ENCODE results near the gene PRLH. TPM values are rescaled to one million over a fixed set of nuclear protein-coding genes. Genes with fewer than 3 reads are reported as not detected.

PRLH gene
- total and polyA plus RNA-seq, 2 of the 13 experiments (the other 11 are each of a cell fraction or from before 2014, with no cell fraction given): not detected

GRCh38 chr2:237590272-237591140 lies 24.1 kb downstream of the PRLH start, which contains the start of gene RAB17 (continued):
- peak; percentile 84 for TF ChIP-seq THAP11 (CRISPR knock-in tag; IDR thresholded peaks at IDR 0.05)
- 0 out of 2 replicates have a peak, but pooled peaks have one; percentile 61 for TF ChIP-seq ZNF33B (CRISPR knock-in tag; IDR thresholded peaks at IDR 0.05)
- TF ChIP-seq, protein P1, sequence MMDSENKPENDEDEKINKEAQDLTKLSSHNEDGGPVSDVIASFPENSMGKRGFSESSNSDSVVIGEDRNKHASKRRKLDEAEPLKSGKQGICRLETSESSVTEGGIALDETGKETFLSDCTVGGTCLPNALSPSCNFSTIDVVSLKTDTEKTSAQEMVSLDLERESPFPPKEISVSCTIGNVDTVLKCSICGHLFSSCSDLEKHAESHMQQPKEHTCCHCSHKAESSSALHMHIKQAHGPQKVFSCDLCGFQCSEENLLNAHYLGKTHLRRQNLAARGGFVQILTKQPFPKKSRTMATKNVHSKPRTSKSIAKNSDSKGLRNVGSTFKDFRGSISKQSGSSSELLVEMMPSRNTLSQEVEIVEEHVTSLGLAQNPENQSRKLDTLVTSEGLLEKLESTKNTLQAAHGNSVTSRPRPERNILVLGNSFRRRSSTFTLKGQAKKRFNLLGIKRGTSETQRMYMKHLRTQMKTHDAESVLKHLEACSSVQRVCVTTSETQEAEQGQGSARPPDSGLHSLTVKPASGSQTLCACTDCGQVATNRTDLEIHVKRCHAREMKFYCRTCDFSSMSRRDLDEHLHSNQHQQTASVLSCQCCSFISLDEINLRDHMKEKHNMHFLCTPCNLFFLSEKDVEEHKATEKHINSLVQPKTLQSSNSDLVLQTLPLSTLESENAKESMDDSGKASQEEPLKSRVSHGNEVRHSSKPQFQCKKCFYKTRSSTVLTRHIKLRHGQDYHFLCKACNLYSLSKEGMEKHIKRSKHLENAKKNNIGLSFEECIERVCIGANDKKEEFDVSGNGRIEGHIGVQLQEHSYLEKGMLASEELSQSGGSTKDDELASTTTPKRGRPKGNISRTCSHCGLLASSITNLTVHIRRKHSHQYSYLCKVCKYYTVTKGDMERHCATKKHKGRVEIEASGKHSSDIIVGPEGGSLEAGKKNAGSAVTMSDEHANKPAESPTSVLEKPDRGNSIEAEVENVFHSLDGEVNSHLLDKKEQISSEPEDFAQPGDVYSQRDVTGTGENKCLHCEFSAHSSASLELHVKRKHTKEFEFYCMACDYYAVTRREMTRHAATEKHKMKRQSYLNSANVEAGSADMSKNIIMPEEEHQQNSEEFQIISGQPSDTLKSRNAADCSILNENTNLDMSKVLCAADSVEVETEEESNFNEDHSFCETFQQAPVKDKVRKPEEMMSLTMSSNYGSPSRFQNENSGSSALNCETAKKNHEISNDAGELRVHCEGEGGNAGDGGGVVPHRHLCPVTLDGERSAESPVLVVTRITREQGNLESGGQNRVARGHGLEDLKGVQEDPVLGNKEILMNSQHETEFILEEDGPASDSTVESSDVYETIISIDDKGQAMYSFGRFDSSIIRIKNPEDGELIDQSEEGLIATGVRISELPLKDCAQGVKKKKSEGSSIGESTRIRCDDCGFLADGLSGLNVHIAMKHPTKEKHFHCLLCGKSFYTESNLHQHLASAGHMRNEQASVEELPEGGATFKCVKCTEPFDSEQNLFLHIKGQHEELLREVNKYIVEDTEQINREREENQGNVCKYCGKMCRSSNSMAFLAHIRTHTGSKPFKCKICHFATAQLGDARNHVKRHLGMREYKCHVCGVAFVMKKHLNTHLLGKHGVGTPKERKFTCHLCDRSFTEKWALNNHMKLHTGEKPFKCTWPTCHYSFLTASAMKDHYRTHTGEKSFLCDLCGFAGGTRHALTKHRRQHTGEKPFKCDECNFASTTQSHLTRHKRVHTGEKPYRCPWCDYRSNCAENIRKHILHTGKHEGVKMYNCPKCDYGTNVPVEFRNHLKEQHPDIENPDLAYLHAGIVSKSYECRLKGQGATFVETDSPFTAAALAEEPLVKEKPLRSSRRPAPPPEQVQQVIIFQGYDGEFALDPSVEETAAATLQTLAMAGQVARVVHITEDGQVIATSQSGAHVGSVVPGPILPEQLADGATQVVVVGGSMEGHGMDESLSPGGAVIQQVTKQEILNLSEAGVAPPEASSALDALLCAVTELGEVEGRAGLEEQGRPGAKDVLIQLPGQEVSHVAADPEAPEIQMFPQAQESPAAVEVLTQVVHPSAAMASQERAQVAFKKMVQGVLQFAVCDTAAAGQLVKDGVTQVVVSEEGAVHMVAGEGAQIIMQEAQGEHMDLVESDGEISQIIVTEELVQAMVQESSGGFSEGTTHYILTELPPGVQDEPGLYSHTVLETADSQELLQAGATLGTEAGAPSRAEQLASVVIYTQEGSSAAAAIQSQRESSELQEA (CRISPR knock-in tag; IDR thresholded peaks at IDR 0.05; ENCODE audit: not compliant biosample characterization): peak; percentile 65
- TF ChIP-seq, protein P2, sequence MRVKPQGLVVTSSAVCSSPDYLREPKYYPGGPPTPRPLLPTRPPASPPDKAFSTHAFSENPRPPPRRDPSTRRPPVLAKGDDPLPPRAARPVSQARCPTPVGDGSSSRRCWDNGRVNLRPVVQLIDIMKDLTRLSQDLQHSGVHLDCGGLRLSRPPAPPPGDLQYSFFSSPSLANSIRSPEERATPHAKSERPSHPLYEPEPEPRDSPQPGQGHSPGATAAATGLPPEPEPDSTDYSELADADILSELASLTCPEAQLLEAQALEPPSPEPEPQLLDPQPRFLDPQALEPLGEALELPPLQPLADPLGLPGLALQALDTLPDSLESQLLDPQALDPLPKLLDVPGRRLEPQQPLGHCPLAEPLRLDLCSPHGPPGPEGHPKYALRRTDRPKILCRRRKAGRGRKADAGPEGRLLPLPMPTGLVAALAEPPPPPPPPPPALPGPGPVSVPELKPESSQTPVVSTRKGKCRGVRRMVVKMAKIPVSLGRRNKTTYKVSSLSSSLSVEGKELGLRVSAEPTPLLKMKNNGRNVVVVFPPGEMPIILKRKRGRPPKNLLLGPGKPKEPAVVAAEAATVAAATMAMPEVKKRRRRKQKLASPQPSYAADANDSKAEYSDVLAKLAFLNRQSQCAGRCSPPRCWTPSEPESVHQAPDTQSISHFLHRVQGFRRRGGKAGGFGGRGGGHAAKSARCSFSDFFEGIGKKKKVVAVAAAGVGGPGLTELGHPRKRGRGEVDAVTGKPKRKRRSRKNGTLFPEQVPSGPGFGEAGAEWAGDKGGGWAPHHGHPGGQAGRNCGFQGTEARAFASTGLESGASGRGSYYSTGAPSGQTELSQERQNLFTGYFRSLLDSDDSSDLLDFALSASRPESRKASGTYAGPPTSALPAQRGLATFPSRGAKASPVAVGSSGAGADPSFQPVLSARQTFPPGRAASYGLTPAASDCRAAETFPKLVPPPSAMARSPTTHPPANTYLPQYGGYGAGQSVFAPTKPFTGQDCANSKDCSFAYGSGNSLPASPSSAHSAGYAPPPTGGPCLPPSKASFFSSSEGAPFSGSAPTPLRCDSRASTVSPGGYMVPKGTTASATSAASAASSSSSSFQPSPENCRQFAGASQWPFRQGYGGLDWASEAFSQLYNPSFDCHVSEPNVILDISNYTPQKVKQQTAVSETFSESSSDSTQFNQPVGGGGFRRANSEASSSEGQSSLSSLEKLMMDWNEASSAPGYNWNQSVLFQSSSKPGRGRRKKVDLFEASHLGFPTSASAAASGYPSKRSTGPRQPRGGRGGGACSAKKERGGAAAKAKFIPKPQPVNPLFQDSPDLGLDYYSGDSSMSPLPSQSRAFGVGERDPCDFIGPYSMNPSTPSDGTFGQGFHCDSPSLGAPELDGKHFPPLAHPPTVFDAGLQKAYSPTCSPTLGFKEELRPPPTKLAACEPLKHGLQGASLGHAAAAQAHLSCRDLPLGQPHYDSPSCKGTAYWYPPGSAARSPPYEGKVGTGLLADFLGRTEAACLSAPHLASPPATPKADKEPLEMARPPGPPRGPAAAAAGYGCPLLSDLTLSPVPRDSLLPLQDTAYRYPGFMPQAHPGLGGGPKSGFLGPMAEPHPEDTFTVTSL (CRISPR knock-in tag; IDR thresholded peaks at IDR 0.05; ENCODE audit: borderline replicate concordance): peak; percentile 84; the same call in 1 of the 2 replicates
- no peak for TF ChIP-seq SRSF4 (IDR thresholded peaks at IDR 0.05; ENCODE audit: low read depth, low read length, poor library complexity, severe bottlenecking)
- TF ChIP-seq, protein P3, sequence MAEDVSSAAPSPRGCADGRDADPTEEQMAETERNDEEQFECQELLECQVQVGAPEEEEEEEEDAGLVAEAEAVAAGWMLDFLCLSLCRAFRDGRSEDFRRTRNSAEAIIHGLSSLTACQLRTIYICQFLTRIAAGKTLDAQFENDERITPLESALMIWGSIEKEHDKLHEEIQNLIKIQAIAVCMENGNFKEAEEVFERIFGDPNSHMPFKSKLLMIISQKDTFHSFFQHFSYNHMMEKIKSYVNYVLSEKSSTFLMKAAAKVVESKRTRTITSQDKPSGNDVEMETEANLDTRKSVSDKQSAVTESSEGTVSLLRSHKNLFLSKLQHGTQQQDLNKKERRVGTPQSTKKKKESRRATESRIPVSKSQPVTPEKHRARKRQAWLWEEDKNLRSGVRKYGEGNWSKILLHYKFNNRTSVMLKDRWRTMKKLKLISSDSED (CRISPR knock-in tag; IDR thresholded peaks at IDR 0.05): no peak
- peak; percentile 75; the same call in 1 of the 2 replicates for TF ChIP-seq SNAPC2 (CRISPR knock-in tag; IDR thresholded peaks at IDR 0.05)
- peak; percentile 98 for TF ChIP-seq SALL1 (CRISPR knock-in tag; IDR thresholded peaks at IDR 0.05)
- peak; percentile 98 for TF ChIP-seq TARDBP (CRISPR knock-in tag; IDR thresholded peaks at IDR 0.05)
- TF ChIP-seq FOXK1 (CRISPR knock-in tag; IDR thresholded peaks at IDR 0.05; ENCODE audit: borderline replicate concordance, low read depth): peak; percentile 52; the same call in 1 of the 2 replicates
- TF ChIP-seq ZNF205 (CRISPR knock-in tag; IDR thresholded peaks at IDR 0.05): peak; percentile 86
- TF ChIP-seq KDM1A (CRISPR knock-in tag; IDR thresholded peaks at IDR 0.05): peak; percentile 94
- peak; percentile 62 for TF ChIP-seq MTF2 (CRISPR knock-in tag; IDR thresholded peaks at IDR 0.05; ENCODE audit: borderline replicate concordance)
